Activated CD4-positive, alpha-beta T cell treated with anti-CD3 and anti-CD28 coated beads for 4 hours (primary cell): ENCODE measurements around the gene DNAJC1.
"Not testable (repeated sequence)": the region's sequence is repeated elsewhere in the genome, so short reads cannot be mapped to it uniquely, and the experiment has no call there.

Experiments used
- DNase-seq, 2 donors: peaks; one replicate each; pipeline ENCODE4 v3.0.0-alpha.2; 2020

Gene DNAJC1

GRCh38 chr10:22003177-22003963, at the start of gene DNAJC1:
TSS of gene DNAJC1 (minus strand) at chr10:22003730. CDS start at chr10:22003434, 296 bp downstream.
- DNase-seq = peak; percentile 97 to 100

- DNase-seq = no peak
Measured at GRCh38 chr10:22053048-22053447, 49.5 kb upstream of the DNAJC1 start.

GRCh38 chr10:22049635-22050034, 46.1 kb upstream of the DNAJC1 start:
- no peak for DNase-seq

- DNase-seq = no peak
Measured at GRCh38 chr10:22047812-22048211, 44.3 kb upstream of the DNAJC1 start.

- DNase-seq = no peak
Measured at GRCh38 chr10:22043327-22043633, 39.8 kb upstream of the DNAJC1 start.

GRCh38 chr10:22042557-22043326, 39.2 kb upstream of the DNAJC1 start:
- no peak for DNase-seq

- DNase-seq = no peak
Measured at GRCh38 chr10:22034333-22034732, 30.8 kb upstream of the DNAJC1 start.

- DNase-seq = not testable (repeated sequence)
Measured at GRCh38 chr10:22032268-22032667, 28.7 kb upstream of the DNAJC1 start.

GRCh38 chr10:22030421-22030820, 26.9 kb upstream of the DNAJC1 start:
- DNase-seq = no peak

GRCh38 chr10:22029445-22030236, 26.1 kb upstream of the DNAJC1 start:
- DNase-seq = no peak

- no peak for DNase-seq
Measured at GRCh38 chr10:22027364-22028238, 24.1 kb upstream of the DNAJC1 start.

GRCh38 chr10:22026287-22026686, 22.8 kb upstream of the DNAJC1 start:
- no peak for DNase-seq

- no peak for DNase-seq
Measured at GRCh38 chr10:22023508-22023907, 20.0 kb upstream of the DNAJC1 start.

- DNase-seq = peak; percentile 64 to 65
Measured at GRCh38 chr10:22022257-22023032, 18.9 kb upstream of the DNAJC1 start.

GRCh38 chr10:22021144-22021543, 17.6 kb upstream of the DNAJC1 start:
- DNase-seq = not testable (repeated sequence)

GRCh38 chr10:22017283-22018020, 13.9 kb upstream of the DNAJC1 start:
- no peak for DNase-seq

GRCh38 chr10:22016046-22016705, 12.6 kb upstream of the DNAJC1 start:
- no peak for DNase-seq

GRCh38 chr10:22010973-22011408, 7.5 kb upstream of the DNAJC1 start:
- no peak for DNase-seq

GRCh38 chr10:22010539-22010938, 7.0 kb upstream of the DNAJC1 start:
- DNase-seq = no peak

GRCh38 chr10:22006379-22006884, 2.9 kb upstream of the DNAJC1 start:
- DNase-seq = no peak
